ENCODE measurements around the gene ACBD4.

Gene ACBD4

DNA sequence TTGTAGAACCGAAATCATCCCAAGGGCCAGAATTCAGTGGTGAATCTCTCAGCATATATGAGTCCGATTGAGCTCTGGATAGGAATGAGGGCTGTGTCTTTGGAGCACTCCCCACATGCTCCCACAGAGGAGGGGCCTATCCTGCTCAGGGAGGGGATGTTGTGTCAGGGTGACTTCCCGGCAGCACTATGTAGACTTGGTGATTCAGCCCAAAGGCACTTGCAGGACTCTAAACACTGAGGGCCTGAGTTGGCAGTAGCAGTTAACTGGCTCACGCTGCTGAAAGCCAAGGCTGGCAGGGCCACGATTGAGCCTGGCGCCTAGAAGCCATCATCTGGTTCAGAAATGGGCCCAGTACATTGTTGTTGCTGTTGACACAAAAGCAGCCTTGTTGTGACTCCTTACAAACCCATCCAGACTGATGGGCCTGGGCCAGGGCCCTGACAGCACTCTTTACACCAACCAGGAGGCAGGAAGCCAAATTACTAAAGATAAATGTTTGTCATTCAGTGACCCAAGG lies 42.5 kb upstream of the ACBD4 start:
- Histone ChIP-seq H3K36me3 (replicated peaks; ENCODE audit: low read depth, low read length) (peaks cover 56% of the 10 kb centered on the region), H3K27me3 (ENCODE audit: low read depth, low read length) (no peaks in the 10 kb centered on the region), H3K4me3 (ENCODE audit: low read length) (no peak overlapping the region), H4K20me1 (ENCODE audit: insufficient read depth, low read length) (no peaks in the 10 kb centered on the region), H3K9me3 (ENCODE audit: insufficient read depth, low read length) (no peaks in the 10 kb centered on the region), H3K79me2 (ENCODE audit: low read length) (peaks cover 31% of the 10 kb centered on the region), H3K4me1 (ENCODE audit: low read length) (peaks cover 33% of the 10 kb centered on the region), H3K27ac (ENCODE audit: low read length) (no peak overlapping the region), H3K9ac (ENCODE audit: low read length) (no peak overlapping the region), H3K4me2 (ENCODE audit: low read length) (no peak overlapping the region), H2AFZ (ENCODE audit: low read depth, low read length) (no peak overlapping the region)
- TF ChIP-seq EZH2phosphoT487 (IDR thresholded peaks at IDR 0.05; ENCODE audit: low read depth), result no peak
- TF ChIP-seq, protein P1, sequence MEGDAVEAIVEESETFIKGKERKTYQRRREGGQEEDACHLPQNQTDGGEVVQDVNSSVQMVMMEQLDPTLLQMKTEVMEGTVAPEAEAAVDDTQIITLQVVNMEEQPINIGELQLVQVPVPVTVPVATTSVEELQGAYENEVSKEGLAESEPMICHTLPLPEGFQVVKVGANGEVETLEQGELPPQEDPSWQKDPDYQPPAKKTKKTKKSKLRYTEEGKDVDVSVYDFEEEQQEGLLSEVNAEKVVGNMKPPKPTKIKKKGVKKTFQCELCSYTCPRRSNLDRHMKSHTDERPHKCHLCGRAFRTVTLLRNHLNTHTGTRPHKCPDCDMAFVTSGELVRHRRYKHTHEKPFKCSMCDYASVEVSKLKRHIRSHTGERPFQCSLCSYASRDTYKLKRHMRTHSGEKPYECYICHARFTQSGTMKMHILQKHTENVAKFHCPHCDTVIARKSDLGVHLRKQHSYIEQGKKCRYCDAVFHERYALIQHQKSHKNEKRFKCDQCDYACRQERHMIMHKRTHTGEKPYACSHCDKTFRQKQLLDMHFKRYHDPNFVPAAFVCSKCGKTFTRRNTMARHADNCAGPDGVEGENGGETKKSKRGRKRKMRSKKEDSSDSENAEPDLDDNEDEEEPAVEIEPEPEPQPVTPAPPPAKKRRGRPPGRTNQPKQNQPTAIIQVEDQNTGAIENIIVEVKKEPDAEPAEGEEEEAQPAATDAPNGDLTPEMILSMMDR (IDR thresholded peaks at IDR 0.05; ENCODE audit: low read depth, low read length), result no peak

DNA sequence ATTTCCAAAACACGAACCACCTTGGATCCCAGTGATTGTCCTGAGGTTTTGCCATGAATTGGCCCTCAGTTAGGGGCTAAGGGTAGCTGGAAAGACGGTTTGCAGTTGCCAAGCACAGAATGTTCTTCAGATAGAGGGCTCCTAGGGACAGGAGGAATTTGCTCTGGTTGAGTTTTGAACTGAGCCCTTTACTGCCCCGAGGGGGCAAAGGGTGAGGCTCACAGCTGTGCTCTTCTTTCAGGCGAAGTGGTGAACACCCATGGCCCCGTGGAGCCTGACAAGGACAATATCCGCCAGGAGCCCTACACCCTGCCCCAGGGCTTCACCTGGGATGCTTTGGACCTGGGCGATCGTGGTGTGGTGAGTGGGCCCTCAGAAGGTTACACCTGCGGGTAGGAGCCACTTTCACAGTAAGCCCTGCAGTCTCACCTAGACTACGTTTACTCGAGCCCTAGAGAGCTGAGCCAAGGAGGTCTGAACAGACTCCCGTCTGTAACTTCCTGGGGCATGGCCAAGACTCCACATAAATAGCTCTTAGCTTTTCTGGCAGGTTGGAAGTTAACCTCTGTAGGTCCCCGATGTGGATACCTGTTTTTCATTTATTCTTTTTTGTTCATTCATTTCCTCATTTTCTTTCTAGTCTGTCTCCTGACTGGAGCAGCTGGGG lies 41.9 kb upstream of the ACBD4 start:
- H3K27ac ChIP-seq (ENCODE audit: low read length), result no peak overlapping the region

DNA sequence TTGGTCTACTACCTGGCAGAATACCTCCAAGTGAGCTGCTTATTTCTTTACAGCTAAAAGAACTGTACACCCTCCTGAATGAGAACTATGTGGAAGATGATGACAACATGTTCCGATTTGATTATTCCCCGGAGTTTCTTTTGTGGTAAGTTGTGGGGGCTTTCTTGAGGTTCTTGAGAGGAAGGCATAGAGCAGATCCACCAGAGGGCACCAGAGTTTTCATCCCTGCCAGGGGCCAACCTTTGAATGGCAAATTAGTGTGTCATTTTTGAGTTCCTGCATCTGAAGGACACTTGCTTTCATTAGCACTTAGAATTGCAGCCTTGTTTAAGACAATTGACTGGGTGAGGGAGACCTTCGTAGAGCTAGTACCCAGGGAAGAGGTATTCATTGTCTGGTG lies 39.3 kb upstream of the ACBD4 start:
- no peaks in the 10 kb centered on the region for H4K20me1 ChIP-seq (ENCODE audit: insufficient read depth, low read length)
- H2AFZ ChIP-seq (ENCODE audit: low read depth, low read length), result no peak overlapping the region
- peak overlapping the region; percentile 67 for H3K27ac ChIP-seq (ENCODE audit: low read length)
- peaks cover 58% of the 10 kb centered on the region for H3K36me3 ChIP-seq (replicated peaks; ENCODE audit: low read depth, low read length)
- H3K4me1 ChIP-seq (ENCODE audit: low read length), result peaks cover 15% of the 10 kb centered on the region
- peaks cover 9% of the 10 kb centered on the region for H3K79me2 ChIP-seq (ENCODE audit: low read length)
- H3K27me3 ChIP-seq (ENCODE audit: low read depth, low read length), result no peaks in the 10 kb centered on the region
- no peak for TF ChIP-seq EZH2phosphoT487 (IDR thresholded peaks at IDR 0.05; ENCODE audit: low read depth)
- TF ChIP-seq, protein P1 (IDR thresholded peaks at IDR 0.05; ENCODE audit: low read depth, low read length), result peak; percentile 87
- peak overlapping the region; percentile 52 for H3K4me2 ChIP-seq (ENCODE audit: low read length)
- H3K9me3 ChIP-seq (ENCODE audit: insufficient read depth, low read length), result no peaks in the 10 kb centered on the region
- H3K4me3 ChIP-seq (ENCODE audit: low read length), result no peak overlapping the region
- peak overlapping the region; percentile 27; the same call in 1 of the 2 replicates for H3K9ac ChIP-seq (ENCODE audit: low read length)

More for the DNA sequence above, 41.9 kb upstream of the ACBD4 start:
- H2AFZ ChIP-seq (ENCODE audit: low read depth, low read length), result no peak overlapping the region
- no peak overlapping the region for H3K4me2 ChIP-seq (ENCODE audit: low read length)
- H3K27me3 ChIP-seq (ENCODE audit: low read depth, low read length), result no peaks in the 10 kb centered on the region
- H3K36me3 ChIP-seq (replicated peaks; ENCODE audit: low read depth, low read length), result peaks cover 59% of the 10 kb centered on the region
- H3K4me1 ChIP-seq (ENCODE audit: low read length), result peaks cover 27% of the 10 kb centered on the region
- H4K20me1 ChIP-seq (ENCODE audit: insufficient read depth, low read length), result no peaks in the 10 kb centered on the region
- peaks cover 27% of the 10 kb centered on the region for H3K79me2 ChIP-seq (ENCODE audit: low read length)
- TF ChIP-seq, protein P1 (IDR thresholded peaks at IDR 0.05; ENCODE audit: low read depth, low read length), result no peak
- TF ChIP-seq EZH2phosphoT487 (IDR thresholded peaks at IDR 0.05; ENCODE audit: low read depth), result no peak
- no peak overlapping the region for H3K4me3 ChIP-seq (ENCODE audit: low read length)
- H3K9me3 ChIP-seq (ENCODE audit: insufficient read depth, low read length), result no peaks in the 10 kb centered on the region
- H3K9ac ChIP-seq (ENCODE audit: low read length), result no peak overlapping the region

DNA sequence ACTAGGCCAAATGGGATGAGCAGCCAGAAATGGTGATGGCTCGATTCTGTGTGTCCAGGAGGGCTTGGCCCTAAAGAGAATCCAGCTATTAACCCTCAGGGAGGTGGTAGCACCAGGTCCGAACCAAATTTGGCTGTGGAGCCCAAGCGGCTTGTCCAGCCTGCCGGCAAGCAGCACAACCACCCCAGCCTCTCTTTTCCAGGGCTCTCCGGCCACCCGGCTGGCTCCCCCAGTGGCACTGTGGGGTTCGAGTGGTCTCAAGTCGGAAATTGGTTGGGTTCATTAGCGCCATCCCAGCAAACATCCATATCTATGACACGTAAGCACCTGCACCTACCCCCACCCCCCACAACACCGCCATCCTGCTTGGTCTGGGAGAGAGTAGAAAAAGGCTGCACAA lies 38.6 kb upstream of the ACBD4 start:
- Histone ChIP-seq H3K27me3 (ENCODE audit: low read depth, low read length) (no peaks in the 10 kb centered on the region), H4K20me1 (ENCODE audit: insufficient read depth, low read length) (no peaks in the 10 kb centered on the region), H3K4me3 (ENCODE audit: low read length) (no peak overlapping the region), H3K9ac (ENCODE audit: low read length) (peak overlapping the region; percentile 27; the same call in 1 of the 2 replicates), H3K4me2 (ENCODE audit: low read length) (no peak overlapping the region; the same call in 1 of the 2 replicates), H3K36me3 (replicated peaks; ENCODE audit: low read depth, low read length) (peaks cover 55% of the 10 kb centered on the region), H3K9me3 (ENCODE audit: insufficient read depth, low read length) (no peaks in the 10 kb centered on the region), H2AFZ (ENCODE audit: low read depth, low read length) (no peak overlapping the region), H3K79me2 (ENCODE audit: low read length) (peaks cover 7% of the 10 kb centered on the region; the same call in 1 of the 2 replicates), H3K4me1 (ENCODE audit: low read length) (peaks cover 15% of the 10 kb centered on the region), H3K27ac (ENCODE audit: low read length) (peak overlapping the region; percentile 67; the same call in 1 of the 2 replicates)
- no peak for TF ChIP-seq EZH2phosphoT487 (IDR thresholded peaks at IDR 0.05; ENCODE audit: low read depth)
- TF ChIP-seq, protein P1 (IDR thresholded peaks at IDR 0.05; ENCODE audit: low read depth, low read length), result no peak

Measured in OCI-LY3 (cell line).